ENCODE results near the gene TIMP4.

TIMP4 gene

GRCh38 chr3:12147049-12147780, 11.5 kb downstream of the TIMP4 start:
- DNase-seq (ENCODE audit: low spot score) = no peak

GRCh38 chr3:12143949-12144504, 14.7 kb downstream of the TIMP4 start:
- DNase-seq (ENCODE audit: low spot score) = no peak

- DNase-seq (ENCODE audit: low spot score) = no peak
These were observed 16.2 kb downstream of the TIMP4 start for GRCh38 chr3:12142476-12142875.

- no peak for DNase-seq (ENCODE audit: low spot score)
These were observed 17.4 kb downstream of the TIMP4 start for GRCh38 chr3:12141350-12141749.

- DNase-seq (ENCODE audit: low spot score) = peak; percentile 74
These were observed 19.6 kb downstream of the TIMP4 start for GRCh38 chr3:12139111-12139511.

- DNase-seq (ENCODE audit: low spot score) = peak; percentile 33
These were observed 20.7 kb downstream of the TIMP4 start for GRCh38 chr3:12138044-12138443.

- no peak for DNase-seq (ENCODE audit: low spot score)
These were observed 22.3 kb downstream of the TIMP4 start for GRCh38 chr3:12136371-12136770.

- peak; percentile 86 for DNase-seq (ENCODE audit: low spot score)
These were observed 23.6 kb downstream of the TIMP4 start for GRCh38 chr3:12135029-12135657.

GRCh38 chr3:12132881-12133280, 25.8 kb downstream of the TIMP4 start:
- DNase-seq (ENCODE audit: low spot score) = no peak

- DNase-seq (ENCODE audit: low spot score) = no peak
These were observed 27.2 kb downstream of the TIMP4 start for GRCh38 chr3:12131351-12132090.

- no peak for DNase-seq (ENCODE audit: low spot score)
These were observed 31.3 kb downstream of the TIMP4 start for GRCh38 chr3:12127391-12127790.

GRCh38 chr3:12125772-12126171, 32.9 kb downstream of the TIMP4 start:
- DNase-seq (ENCODE audit: low spot score) = no peak

GRCh38 chr3:12121466-12121865, 37.2 kb downstream of the TIMP4 start:
- no peak for DNase-seq (ENCODE audit: low spot score)

- DNase-seq (ENCODE audit: low spot score) = no peak
These were observed 38.2 kb downstream of the TIMP4 start for GRCh38 chr3:12120374-12121140.

- DNase-seq (ENCODE audit: low spot score) = no peak
These were observed 41.2 kb downstream of the TIMP4 start for GRCh38 chr3:12117473-12117872.

GRCh38 chr3:12116870-12117269, 41.8 kb downstream of the TIMP4 start:
- no peak for DNase-seq (ENCODE audit: low spot score)

GRCh38 chr3:12115849-12116248, 42.9 kb downstream of the TIMP4 start:
- DNase-seq (ENCODE audit: low spot score) = no peak

GRCh38 chr3:12115104-12115503, 43.6 kb downstream of the TIMP4 start:
- DNase-seq (ENCODE audit: low spot score) = no peak

- no peak for DNase-seq (ENCODE audit: low spot score)
These were observed 44.5 kb downstream of the TIMP4 start for GRCh38 chr3:12114251-12114650.

- DNase-seq (ENCODE audit: low spot score) = no peak
These were observed 51.5 kb downstream of the TIMP4 start for GRCh38 chr3:12107071-12107713.
